GM18508 (cell line): ENCODE results near the gene MRPS23.

ENCODE experiments used
- ATAC-seq: cut with Tn5 transposase; IDR thresholded peaks from one replicate; pipeline ENCODE4 v1.9.1; 2021; ENCODE audit warnings: moderate number of reproducible peaks; ENCODE audit not compliant: insufficient read depth, unreplicated experiment

The MRPS23 gene

GRCh38 chr17:57849874-57850754, at the start of gene MRPS23:
MRPS23 (minus strand) TSS chr17:57850044; CDS start chr17:57850010, 34 bp downstream.
- ATAC-seq = peak; percentile 78

- ATAC-seq = no peak
Observed at GRCh38 chr17:57899391-57899790, 49.5 kb upstream of the MRPS23 start.

GRCh38 chr17:57898487-57899311, 48.9 kb upstream of the MRPS23 start:
- ATAC-seq = no peak

- ATAC-seq = no peak
Observed at GRCh38 chr17:57895382-57896060, 45.7 kb upstream of the MRPS23 start.

DNA sequence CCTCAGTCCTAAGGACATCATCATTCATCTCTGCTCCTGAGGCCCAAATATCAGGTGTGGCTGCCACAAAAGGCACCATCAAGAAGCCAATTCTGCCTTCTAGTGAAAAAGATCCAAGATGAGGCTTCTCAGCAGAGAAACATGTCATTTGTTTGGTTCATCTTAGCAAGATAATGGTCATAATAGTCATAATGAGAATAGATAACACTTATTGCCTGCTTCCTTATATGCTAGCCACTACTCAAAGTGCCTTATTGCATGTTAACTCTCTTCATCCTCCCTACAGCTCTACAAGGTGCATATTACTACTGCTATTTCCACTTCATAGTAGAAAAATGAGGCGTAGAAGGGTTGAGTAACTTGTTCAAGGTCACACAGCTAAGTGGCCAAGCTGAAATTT, 45.0 kb upstream of the MRPS23 start:
- no peak for ATAC-seq

DNA sequence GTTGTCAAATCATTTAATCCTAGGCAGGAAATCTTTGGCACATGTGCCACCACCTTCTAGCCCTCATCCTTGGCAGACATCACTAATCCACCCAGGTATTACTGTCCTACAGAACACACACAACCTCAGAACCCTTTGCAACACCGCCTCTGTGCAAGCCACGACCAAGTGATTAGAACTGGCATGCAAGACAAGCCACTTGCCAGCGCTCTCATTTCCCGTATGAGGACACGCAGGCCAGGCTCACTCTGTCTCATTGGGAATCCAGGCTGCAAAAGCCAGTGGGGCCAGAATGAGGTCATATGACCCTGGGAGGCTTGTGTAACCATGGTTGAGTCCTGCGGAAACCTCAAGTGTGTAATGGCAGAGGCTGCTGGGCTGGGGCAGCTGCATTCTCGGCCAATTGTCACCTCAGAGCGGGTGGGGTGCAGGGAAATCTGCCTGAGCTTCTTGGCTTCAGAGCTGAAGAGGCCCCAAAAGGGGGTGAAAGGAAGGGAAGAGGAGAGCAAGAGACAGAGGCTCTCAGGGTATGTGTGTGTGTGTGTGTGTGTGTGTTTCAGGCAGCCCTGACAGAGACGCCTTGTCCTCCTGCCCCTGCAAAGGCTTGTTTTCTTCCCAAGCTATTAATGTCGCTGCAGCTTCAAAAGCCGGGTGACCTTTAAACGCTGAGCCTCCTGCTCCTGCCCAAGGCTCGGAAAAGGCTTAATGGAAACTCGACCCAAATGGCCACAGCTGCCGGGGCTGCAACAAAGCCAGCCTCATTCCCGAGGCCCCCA, 43.2 kb upstream of the MRPS23 start:
- ATAC-seq = no peak

- ATAC-seq = no peak
Observed at GRCh38 chr17:57892146-57892819, 42.4 kb upstream of the MRPS23 start.

- no peak for ATAC-seq
Observed at GRCh38 chr17:57890857-57891232, 41.0 kb upstream of the MRPS23 start.

- no peak for ATAC-seq
Observed at GRCh38 chr17:57889892-57890856, 40.3 kb upstream of the MRPS23 start.

DNA sequence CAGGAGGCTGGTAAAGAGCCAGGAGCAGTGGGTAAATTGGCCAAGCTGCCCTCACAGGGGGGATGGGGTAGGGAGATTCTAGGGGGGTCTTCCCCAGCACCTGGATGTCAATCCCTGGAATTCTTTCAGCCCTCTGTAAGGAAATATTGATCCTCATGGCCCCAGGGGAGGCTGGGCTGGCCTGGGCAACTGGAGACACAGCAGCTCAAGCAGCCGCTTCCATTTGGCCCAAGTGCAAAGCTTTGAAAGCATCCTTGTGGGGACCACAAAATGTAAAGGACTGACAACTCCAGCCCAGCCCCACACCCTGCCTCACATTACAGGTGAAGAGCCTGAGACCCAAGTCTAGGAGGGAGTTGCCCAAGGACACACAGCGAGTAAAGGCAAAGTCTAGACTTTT, 39.4 kb upstream of the MRPS23 start:
- ATAC-seq = no peak

DNA sequence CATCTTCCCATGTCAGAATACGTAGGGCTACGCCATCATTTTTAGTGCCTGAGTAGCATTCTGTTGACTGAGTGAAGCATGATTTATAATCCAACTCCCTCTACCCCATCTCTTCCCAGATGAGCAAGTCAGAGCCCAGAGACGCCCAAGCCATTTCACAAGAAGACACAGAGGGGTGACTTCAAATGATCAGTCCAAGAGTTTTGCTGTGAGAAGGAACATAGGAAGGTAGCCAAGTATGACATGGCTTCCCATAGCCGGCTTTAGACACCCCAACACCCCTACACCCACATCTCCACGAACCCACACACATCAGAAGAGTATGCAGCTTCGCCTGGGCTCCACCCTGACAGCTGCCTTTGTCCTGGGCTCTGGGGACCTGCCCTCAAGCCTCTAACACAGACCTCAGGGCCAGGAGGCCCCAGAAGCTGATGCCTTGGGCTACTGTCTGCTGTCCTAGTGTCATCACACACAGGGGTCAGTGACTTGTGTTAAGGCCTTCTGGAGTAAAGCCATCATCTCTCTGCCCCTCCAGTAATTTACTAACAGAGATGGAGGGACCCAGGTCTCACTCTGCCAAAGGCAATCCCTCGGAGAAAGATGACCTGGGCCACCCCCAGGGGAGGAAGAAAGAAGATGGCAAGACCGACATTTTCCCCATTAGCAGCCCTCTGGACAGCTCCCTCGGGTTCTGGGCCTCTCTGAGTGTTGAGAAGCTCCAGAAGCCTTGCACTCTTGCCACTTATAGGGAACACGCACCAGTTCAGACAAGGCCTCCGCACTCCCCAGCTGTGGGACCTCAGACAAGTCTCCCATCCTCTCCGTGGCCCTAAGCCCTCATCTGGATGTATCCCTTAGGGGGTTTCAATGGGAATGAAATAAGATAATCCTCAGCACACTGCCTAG, 38.7 kb upstream of the MRPS23 start:
- no peak for ATAC-seq

DNA sequence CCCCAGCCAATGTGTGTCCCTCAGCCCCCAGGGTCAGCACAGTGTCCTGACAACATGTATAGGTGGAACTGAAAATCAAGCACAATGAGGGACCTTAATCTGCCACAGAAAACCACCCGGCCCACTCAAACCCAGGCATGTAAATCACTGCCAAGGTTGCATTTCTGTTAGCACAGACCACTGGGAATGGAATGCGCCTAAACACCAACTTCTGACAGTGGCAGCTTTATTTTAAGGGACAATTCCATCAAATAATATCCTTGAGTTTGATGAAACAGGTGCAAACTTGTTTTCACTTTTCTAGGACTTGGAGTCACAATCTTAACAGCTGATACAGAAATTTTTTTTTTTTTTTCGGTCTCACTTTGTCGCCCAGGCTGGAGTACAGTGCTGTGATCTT, 37.3 kb upstream of the MRPS23 start:
- no peak for ATAC-seq

DNA sequence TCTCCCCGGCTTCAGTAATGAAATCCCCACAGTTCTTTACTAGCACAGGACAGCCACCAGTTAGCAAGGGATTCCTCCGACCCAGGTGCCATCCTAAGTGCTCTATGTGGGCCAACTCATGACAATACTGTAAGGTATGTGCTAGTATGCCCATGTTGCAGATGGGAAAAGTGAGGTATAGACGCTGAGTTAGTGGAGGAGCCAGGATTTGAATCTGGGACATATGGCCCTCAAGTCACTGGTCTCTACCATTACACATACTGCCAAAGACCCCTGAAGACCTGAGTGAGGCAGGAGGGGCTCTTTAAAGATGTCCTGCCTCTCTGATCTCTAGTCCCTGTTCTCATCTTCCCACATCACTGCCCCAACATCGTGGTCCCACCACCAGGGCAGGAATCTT, 36.2 kb upstream of the MRPS23 start:
- ATAC-seq = no peak

DNA sequence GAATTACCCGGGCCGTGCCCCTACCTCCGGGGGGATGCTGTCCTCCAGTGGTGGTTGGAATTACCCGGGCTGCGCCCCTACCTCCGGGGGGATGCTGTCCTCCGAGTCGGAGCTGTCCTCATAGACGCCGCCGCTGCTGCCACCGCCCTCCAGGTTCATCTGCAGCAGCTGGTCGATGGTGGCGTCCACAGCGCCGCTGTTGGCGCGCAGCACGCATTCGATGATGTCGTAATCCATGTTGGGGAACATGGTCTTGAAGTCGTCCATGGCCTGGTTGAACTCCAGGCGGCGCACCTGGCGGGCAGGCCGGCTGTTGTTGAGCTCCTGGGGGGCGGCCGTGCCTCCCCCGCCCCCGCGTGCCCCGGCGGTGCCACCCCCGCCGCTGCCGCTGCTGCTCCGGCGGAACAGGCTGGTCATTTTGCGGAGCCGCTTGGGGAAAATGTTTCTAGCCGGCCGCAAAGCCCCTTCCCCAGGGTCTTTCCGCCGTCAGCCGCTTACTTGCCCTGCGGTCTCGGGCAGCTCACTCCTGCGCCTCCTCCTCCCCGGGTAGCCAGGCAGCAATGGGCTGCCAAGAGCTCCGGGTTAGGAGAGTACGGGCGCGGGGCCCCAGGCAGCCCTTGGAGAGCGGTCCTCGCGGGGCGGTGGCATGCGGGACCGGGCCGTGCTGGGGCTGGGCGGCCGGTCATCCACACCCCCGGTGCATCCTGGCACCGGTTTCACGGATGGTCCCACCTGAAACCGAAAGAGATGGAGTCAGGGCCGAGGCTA, 35.5 kb upstream of the MRPS23 start:
- ATAC-seq = no peak

DNA sequence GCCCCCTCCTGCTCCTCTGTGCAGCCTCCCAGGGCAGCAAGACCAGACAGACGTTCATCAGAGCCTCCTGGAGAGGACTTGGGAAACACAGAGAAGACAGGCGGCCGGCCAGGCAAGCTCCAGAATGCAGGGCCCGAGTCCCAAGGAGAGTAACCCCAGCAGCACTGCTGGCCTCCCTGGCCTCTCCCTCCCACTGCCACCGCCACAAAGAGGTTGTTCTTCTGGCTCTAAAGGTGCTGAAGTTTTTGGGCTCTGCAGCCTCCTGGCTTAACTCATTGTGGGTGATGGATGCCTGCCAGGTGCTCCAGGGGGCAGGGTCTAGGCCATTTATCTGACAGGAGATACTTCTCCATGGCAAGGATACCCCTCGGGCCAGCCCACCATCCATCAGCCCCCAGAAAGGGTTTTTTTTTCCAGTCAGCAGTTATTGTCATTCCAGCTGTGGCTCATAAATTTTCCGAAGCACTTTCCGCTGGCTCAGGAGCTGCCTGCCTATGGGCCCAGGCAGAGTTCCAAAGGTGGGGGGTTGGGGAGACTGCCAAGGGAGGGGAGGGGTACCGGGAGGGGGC, 32.0 kb upstream of the MRPS23 start:
- ATAC-seq = no peak

- ATAC-seq = no peak
Observed at GRCh38 chr17:57881143-57881542, 31.3 kb upstream of the MRPS23 start.
